GM19193 (cell line): Measurements from ENCODE around the gene GSTM4.

Experiments used
- POLR2A ChIP-seq: IDR thresholded peaks from 4 replicates; pipeline ENCODE4 v1.6.1; 2011; ENCODE audit not compliant: insufficient read depth, insufficient read length; ENCODE audit errors: extremely low read depth

GSTM4 gene

DNA sequence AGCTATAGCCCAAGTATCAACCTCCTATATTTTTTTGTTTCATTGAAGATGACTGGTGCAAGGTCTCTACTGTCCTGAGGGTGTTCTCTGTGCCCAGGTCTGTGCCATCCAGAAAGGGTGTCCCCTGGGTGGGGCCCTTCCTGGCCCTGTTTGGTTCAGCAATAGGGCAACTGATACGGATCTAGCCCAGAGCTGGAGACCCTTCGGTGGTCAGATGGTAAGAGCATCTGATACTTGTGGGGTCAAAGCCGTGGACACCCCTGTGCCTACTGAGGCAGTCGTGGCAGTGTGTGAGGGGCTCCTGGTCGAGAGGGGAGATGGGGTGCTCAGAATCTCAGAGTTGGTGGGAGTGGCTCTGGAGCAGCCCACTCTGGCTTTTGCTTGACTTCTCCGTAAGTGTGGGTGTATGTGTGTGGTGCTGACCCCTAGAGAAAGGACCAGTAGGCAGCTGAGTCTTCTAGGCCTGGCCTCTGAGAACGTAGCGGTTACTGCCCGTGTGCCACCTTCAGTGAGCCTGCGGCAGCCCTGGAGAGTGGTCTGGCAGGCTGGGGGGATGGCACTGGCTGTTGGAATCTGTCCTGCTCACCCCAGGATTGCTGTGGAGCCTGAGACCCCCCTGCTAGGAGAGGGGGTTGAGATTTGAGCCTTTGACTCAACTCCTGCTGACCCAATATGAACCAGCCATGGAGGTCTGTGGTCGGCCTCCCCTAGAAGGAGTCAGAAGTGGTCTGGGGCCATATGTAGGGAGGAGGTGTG, 33.6 kb upstream of the GSTM4 start:
- no peak for TF ChIP-seq POLR2A

- TF ChIP-seq POLR2A, result no peak
Measured at GRCh38 chr1:109622895-109623294, 33.0 kb upstream of the GSTM4 start.

- TF ChIP-seq POLR2A, result no peak
Measured at GRCh38 chr1:109623601-109624161, 32.2 kb upstream of the GSTM4 start.

DNA sequence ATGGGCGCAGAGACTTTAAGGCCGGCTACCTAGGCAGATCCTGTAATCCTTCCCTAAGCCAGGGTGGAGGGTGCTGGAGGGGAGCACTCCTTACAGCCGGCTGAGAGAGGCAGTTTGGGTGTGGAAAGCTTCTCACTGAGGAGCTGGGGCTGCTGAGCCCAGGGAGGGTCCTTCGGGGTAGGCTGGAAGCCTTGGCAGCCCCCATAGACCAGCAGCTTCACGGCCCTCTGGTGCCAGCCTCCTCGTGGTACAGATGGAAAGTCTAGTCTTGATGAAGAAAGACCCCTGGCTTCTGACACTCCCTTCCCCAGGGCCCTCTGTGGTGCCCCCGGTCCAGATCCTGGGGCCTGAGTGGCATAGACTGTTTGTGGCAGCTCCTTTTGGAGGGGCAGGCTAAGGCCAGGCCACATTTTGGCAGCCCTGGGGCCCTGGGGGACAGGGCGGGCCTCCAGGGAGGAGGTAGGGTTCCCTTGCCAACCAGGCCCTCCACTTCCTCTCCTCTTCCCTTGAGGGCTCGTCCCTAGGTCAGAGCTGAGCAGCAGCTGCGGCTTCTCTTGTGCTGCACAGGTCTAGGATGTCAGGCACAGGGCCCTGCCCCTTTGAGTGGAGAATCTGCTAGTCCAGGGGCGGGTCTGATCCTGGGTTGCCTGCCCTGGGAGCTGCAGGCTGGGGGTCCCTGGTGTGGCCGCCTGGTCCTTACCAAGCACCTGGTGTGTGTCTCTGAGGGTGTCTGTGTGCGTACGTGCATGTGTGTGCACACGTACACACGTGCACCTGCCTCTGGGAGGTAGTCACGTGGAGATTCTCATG, 31.5 kb upstream of the GSTM4 start:
- no peak for TF ChIP-seq POLR2A

- no peak for TF ChIP-seq POLR2A
Measured at GRCh38 chr1:109625176-109625575, 30.7 kb upstream of the GSTM4 start.

DNA sequence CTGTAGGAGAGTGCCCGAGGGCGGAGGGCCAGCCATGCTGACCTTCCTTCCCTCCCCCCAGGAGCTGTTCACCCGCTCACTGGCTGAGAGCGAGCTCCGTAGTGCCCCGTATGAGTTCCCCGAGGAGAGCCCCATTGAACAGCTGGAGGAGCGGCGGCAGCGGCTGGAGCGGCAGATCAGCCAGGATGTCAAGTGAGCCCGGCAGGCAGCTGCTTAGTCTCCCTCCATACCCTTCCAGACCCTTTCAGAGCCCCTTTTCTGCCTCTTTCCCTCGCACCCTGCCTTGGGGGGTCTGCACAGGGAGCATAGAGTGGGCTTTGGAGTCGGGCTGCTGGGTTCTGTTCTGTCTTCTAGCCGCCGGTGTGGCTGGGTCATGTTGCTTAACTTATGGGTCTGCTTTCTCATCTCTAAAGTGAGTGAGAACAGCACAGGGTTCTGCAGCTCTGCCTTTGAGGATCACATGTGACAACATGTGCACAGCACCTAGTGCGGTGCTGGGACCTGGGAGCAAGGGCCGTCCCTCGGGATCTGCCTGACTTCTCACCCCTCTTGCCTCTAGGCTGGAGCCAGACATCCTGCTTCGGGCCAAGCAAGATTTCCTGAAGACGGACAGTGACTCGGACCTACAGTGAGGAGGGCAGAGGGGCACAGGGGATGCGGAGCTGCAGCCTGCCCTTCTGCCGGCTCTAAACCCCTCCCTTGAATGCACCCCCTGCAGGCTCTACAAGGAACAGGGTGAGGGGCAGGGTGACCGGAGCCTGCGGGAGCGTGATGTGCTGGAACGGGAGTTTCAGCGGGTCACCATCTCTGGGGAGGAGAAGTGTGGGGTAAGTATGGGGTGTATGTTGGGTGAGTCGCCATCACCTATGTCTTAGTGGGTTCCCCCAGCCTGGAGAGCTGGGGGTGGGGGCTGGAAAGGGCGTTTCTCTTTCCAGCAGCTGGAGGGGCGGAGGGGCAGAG, 30.0 kb upstream of the GSTM4 start:
- TF ChIP-seq POLR2A, result no peak

GRCh38 chr1:109626682-109627408, 29.1 kb upstream of the GSTM4 start:
- TF ChIP-seq POLR2A, result no peak

- no peak for TF ChIP-seq POLR2A
Measured at GRCh38 chr1:109627692-109628399, 28.1 kb upstream of the GSTM4 start.

- no peak for TF ChIP-seq POLR2A
Measured at GRCh38 chr1:109628540-109629321, 27.2 kb upstream of the GSTM4 start.

DNA sequence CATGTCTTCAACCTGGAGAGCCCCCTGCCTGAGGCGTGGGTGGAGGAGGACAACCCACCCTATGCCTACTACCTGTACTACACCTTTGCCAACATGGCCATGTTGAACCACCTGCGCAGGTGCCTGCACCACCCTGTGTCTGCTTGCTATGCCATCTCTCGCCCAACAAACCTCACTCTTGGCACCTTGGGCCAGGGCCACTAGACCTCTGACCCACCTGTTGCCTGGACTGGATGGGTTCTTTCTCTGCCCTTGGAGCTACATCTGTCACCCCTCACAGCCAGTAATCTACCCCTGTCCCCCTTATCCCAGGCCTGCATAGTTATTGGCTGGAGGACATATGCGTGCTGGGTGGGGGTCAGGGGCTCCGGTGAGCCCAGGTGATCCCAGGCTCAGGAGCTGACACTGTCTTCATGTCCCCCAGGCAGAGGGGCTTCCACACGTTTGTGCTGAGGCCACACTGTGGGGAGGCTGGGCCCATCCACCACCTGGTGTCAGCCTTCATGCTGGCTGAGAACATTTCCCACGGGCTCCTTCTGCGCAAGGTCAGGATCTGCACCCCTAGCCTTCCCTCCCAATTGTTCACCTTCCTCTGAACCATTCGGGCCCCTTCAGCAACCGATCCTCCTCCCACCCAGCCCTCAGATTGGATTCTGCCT, 26.4 kb upstream of the GSTM4 start:
- TF ChIP-seq POLR2A, result no peak

- no peak for TF ChIP-seq POLR2A
Measured at GRCh38 chr1:109630081-109630897, 25.6 kb upstream of the GSTM4 start.
